ENCODE measurements around the gene CBLC.

Gene CBLC

GRCh38 chr19:44753932-44754749 is 23.5 kb upstream of the CBLC start (continued):
- TF ChIP-seq, protein P1, sequence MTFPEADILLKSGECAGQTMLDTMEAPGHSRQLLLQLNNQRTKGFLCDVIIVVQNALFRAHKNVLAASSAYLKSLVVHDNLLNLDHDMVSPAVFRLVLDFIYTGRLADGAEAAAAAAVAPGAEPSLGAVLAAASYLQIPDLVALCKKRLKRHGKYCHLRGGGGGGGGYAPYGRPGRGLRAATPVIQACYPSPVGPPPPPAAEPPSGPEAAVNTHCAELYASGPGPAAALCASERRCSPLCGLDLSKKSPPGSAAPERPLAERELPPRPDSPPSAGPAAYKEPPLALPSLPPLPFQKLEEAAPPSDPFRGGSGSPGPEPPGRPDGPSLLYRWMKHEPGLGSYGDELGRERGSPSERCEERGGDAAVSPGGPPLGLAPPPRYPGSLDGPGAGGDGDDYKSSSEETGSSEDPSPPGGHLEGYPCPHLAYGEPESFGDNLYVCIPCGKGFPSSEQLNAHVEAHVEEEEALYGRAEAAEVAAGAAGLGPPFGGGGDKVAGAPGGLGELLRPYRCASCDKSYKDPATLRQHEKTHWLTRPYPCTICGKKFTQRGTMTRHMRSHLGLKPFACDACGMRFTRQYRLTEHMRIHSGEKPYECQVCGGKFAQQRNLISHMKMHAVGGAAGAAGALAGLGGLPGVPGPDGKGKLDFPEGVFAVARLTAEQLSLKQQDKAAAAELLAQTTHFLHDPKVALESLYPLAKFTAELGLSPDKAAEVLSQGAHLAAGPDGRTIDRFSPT (tag by site-specific recombination; IDR thresholded peaks at IDR 0.05): no peak
- TF ChIP-seq ZNF184 (tag by site-specific recombination; IDR thresholded peaks at IDR 0.05): no peak
- no peak for TF ChIP-seq HOXA7 (CRISPR knock-in tag; IDR thresholded peaks at IDR 0.05; ENCODE audit: borderline replicate concordance)
- TF ChIP-seq ZNF239 (tag by site-specific recombination; IDR thresholded peaks at IDR 0.05): no peak
- TF ChIP-seq ZNF311 (tag by site-specific recombination; IDR thresholded peaks at IDR 0.05; ENCODE audit: borderline replicate concordance): no peak
- peak; percentile 57 for TF ChIP-seq ZNF335 (tag by site-specific recombination; conservative IDR thresholded peaks at IDR 0.05)
- no peak for TF ChIP-seq ZNF280D (tag by site-specific recombination; IDR thresholded peaks at IDR 0.05)
- TF ChIP-seq KLF7 (tag by site-specific recombination; IDR thresholded peaks at IDR 0.05; ENCODE audit: borderline replicate concordance): peak; percentile 78; the same call in 1 of the 2 replicates
- TF ChIP-seq ZNF157 (tag by site-specific recombination; IDR thresholded peaks at IDR 0.05): no peak
- no peak for TF ChIP-seq MZF1 (tag by site-specific recombination; IDR thresholded peaks at IDR 0.05; ENCODE audit: borderline replicate concordance)
- TF ChIP-seq ZNF677 (tag by site-specific recombination; IDR thresholded peaks at IDR 0.05): no peak
- TF ChIP-seq GFI1B (tag by site-specific recombination; IDR thresholded peaks at IDR 0.05): no peak
- TF ChIP-seq, protein P2, sequence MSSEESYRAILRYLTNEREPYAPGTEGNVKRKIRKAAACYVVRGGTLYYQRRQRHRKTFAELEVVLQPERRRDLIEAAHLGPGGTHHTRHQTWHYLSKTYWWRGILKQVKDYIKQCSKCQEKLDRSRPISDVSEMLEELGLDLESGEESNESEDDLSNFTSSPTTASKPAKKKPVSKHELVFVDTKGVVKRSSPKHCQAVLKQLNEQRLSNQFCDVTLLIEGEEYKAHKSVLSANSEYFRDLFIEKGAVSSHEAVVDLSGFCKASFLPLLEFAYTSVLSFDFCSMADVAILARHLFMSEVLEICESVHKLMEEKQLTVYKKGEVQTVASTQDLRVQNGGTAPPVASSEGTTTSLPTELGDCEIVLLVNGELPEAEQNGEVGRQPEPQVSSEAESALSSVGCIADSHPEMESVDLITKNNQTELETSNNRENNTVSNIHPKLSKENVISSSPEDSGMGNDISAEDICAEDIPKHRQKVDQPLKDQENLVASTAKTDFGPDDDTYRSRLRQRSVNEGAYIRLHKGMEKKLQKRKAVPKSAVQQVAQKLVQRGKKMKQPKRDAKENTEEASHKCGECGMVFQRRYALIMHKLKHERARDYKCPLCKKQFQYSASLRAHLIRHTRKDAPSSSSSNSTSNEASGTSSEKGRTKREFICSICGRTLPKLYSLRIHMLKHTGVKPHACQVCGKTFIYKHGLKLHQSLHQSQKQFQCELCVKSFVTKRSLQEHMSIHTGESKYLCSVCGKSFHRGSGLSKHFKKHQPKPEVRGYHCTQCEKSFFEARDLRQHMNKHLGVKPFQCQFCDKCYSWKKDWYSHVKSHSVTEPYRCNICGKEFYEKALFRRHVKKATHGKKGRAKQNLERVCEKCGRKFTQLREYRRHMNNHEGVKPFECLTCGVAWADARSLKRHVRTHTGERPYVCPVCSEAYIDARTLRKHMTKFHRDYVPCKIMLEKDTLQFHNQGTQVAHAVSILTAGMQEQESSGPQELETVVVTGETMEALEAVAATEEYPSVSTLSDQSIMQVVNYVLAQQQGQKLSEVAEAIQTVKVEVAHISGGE (tag by site-specific recombination; conservative IDR thresholded peaks at IDR 0.05; ENCODE audit: low read depth): 0 out of 2 replicates have a peak, but pooled peaks have one; percentile 28
- no peak; the same call in 1 of the 2 replicates for TF ChIP-seq ZNF394 (tag by site-specific recombination; IDR thresholded peaks at IDR 0.05; ENCODE audit: borderline replicate concordance)
- no peak for TF ChIP-seq ZNF324 (tag by site-specific recombination; IDR thresholded peaks at IDR 0.05)
- TF ChIP-seq ZNF23 (tag by site-specific recombination; IDR thresholded peaks at IDR 0.05; ENCODE audit: borderline replicate concordance): no peak
- TF ChIP-seq ZNF48 (tag by site-specific recombination; IDR thresholded peaks at IDR 0.05): no peak
- no peak for TF ChIP-seq ZNF518A (tag by site-specific recombination; conservative IDR thresholded peaks at IDR 0.05; ENCODE audit: low read depth)
- no peak for TF ChIP-seq ZNF24 (tag by site-specific recombination; IDR thresholded peaks at IDR 0.05)
- no peak for TF ChIP-seq ZFP37 (tag by site-specific recombination; IDR thresholded peaks at IDR 0.05)
- no peak for TF ChIP-seq BCL11B (tag by site-specific recombination; IDR thresholded peaks at IDR 0.05; ENCODE audit: low read depth)
